Stimulated activated CD4-positive, alpha-beta T cell treated with anti-CD3 and anti-CD28 coated beads, Interleukin-1b, Interleukin-23, amount 100 ng/mL, for 24 hours (primary cell): ENCODE results near the gene ZFYVE19.
"Not testable (repeated sequence)": the region's sequence is repeated elsewhere in the genome, so short reads cannot be mapped to it uniquely, and the experiment has no call there.

ENCODE experiments used
- DNase-seq, 4 experiments: peaks; one replicate each; pipeline ENCODE4 v3.0.0-alpha.2; 2020; ENCODE audit warnings: low read depth in 4 of 4, low spot score in 1 of 4

ZFYVE19 gene

GRCh38 chr15:40845511-40846284, 38.8 kb downstream of the ZFYVE19 start:
- DNase-seq: no peak

GRCh38 chr15:40846841-40847222, 39.9 kb downstream of the ZFYVE19 start:
- DNase-seq: no peak

- no peak for DNase-seq
These were observed 40.5 kb downstream of the ZFYVE19 start for GRCh38 chr15:40847223-40847961.

GRCh38 chr15:40850576-40851112, 43.8 kb downstream of the ZFYVE19 start:
- DNase-seq: no peak

GRCh38 chr15:40852529-40852928, 45.6 kb downstream of the ZFYVE19 start:
- no peak for DNase-seq

GRCh38 chr15:40853241-40853890, 46.5 kb downstream of the ZFYVE19 start:
- DNase-seq: no peak

GRCh38 chr15:40854161-40854560, 47.3 kb downstream of the ZFYVE19 start:
- no peak for DNase-seq

GRCh38 chr15:40855706-40856234, 48.9 kb downstream of the ZFYVE19 start:
- DNase-seq: no peak

- no peak for DNase-seq
These were observed 49.9 kb downstream of the ZFYVE19 start for GRCh38 chr15:40856746-40857145.

- peak; percentile 56 to 78 (median 66) for DNase-seq
These were observed 50.9 kb downstream of the ZFYVE19 start for GRCh38 chr15:40857601-40858341.

GRCh38 chr15:40858706-40859105, 51.8 kb downstream of the ZFYVE19 start:
- no peak for DNase-seq

GRCh38 chr15:40859206-40859851, 52.4 kb downstream of the ZFYVE19 start:
- peak; percentile 77 to 91 (median 83) for DNase-seq

- DNase-seq: not testable (repeated sequence)
These were observed 54.3 kb downstream of the ZFYVE19 start for GRCh38 chr15:40861147-40861546.

GRCh38 chr15:40863660-40864270, 56.9 kb downstream of the ZFYVE19 start:
- DNase-seq: no peak
